Mesendoderm (in vitro differentiated cells): ENCODE results near the gene CCSER1.
"Not testable (repeated sequence)": the region's sequence is repeated elsewhere in the genome, so short reads cannot be mapped to it uniquely, and the experiment has no call there.

Experiments used
- DNase-seq: peaks from one replicate; pipeline ENCODE4 v3.0.0; 2013
- H2AK5ac ChIP-seq: 2 replicates; pipeline ENCODE4 v1.6.1; 2013; ENCODE audit warnings: low read length, inconsistent platforms
- H2BK120ac ChIP-seq: 2 replicates; pipeline ENCODE4 v1.6.1; 2013; ENCODE audit warnings: low read depth, mild to moderate bottlenecking, low read length, moderate library complexity, mixed read lengths
- H2BK15ac ChIP-seq: replicated peaks from 2 replicates; pipeline ENCODE4 v1.6.1; 2013; ENCODE audit warnings: low read depth, mild to moderate bottlenecking, moderate library complexity
- H2BK5ac ChIP-seq: 2 replicates; pipeline ENCODE4 v1.6.1; 2013; ENCODE audit warnings: low read length, inconsistent platforms
- H3K18ac ChIP-seq: 2 replicates; pipeline ENCODE4 v1.6.1; 2013; ENCODE audit warnings: mild to moderate bottlenecking, low read length, mixed read lengths
- H3K23ac ChIP-seq: one replicate; pipeline ENCODE4 v1.6.1; 2013; ENCODE audit warnings: low read length
- H3K27ac ChIP-seq: 2 replicates; pipeline ENCODE4 v1.5.1; 2013; ENCODE audit warnings: low read depth, mild to moderate bottlenecking, inconsistent platforms, low read length, moderate library complexity
- H3K27me3 ChIP-seq: 2 replicates; pipeline ENCODE4 v1.6.1; 2013; ENCODE audit warnings: low read length, control low read depth, mild to moderate bottlenecking, inconsistent platforms; ENCODE audit not compliant: insufficient read depth, poor library complexity
- H3K36me3 ChIP-seq: 2 replicates; pipeline ENCODE4 v1.6.1; 2013; ENCODE audit warnings: low read length, inconsistent platforms; ENCODE audit not compliant: control insufficient read depth, insufficient read depth
- H3K4ac ChIP-seq: one replicate; pipeline ENCODE4 v1.6.1; 2013; ENCODE audit warnings: low read depth, mild to moderate bottlenecking, low read length, moderate library complexity
- H3K4me1 ChIP-seq: 2 replicates; pipeline ENCODE4 v1.6.1; 2013; ENCODE audit warnings: low read depth, low read length, inconsistent platforms; ENCODE audit not compliant: control insufficient read depth
- H3K4me2 ChIP-seq: 2 replicates; pipeline ENCODE4 v1.6.1; 2013; ENCODE audit warnings: low read length
- H3K4me3 ChIP-seq: 2 replicates; pipeline ENCODE4 v1.5.1; 2013; ENCODE audit warnings: mild to moderate bottlenecking, low read length
- H3K56ac ChIP-seq: one replicate; pipeline ENCODE4 v1.6.1; 2013; ENCODE audit warnings: low read length
- H3K79me1 ChIP-seq: 2 replicates; pipeline ENCODE4 v1.6.1; 2013; ENCODE audit warnings: low read length, inconsistent platforms
- H3K79me2 ChIP-seq: 2 replicates; pipeline ENCODE4 v1.6.1; 2013; ENCODE audit warnings: mild to moderate bottlenecking, low read length; ENCODE audit not compliant: control insufficient read depth, insufficient read depth
- H3K9ac ChIP-seq: 2 replicates; pipeline ENCODE4 v1.6.1; 2013; ENCODE audit warnings: low read length, inconsistent platforms
- H4K5ac ChIP-seq: one replicate; pipeline ENCODE4 v1.6.1; 2013; ENCODE audit warnings: low read length
- H4K8ac ChIP-seq: one replicate; pipeline ENCODE4 v1.6.1; 2013; ENCODE audit warnings: low read depth, mild to moderate bottlenecking, control low read depth, low read length, moderate library complexity
- WGBS: extraction: QIAGEN DNeasy Blood & Tissue Kit; methylation state at CpG from one replicate; pipeline ENCODE4 v1.1.7; 2013; ENCODE audit warnings: low lambda C conversion rate, missing lambda C conversion rate; ENCODE audit not compliant: insufficient coverage; ENCODE audit errors: extremely low coverage; 5-methylcytosine and 5-hydroxymethylcytosine counted together

Gene CCSER1

GRCh38 chr4:91358016-91358415 is 1230.8 kb downstream of the CCSER1 start:
- H3K4me1 ChIP-seq, H3K79me2 ChIP-seq, H2BK120ac ChIP-seq, H3K4me3 ChIP-seq, H3K79me1 ChIP-seq, H3K23ac ChIP-seq, H2AK5ac ChIP-seq, H3K9ac ChIP-seq, DNase-seq, H3K27ac ChIP-seq, H3K27me3 ChIP-seq, H3K36me3 ChIP-seq, H3K18ac ChIP-seq, H2BK5ac ChIP-seq, H3K4ac ChIP-seq, H4K8ac ChIP-seq, H4K5ac ChIP-seq, H3K4me2 ChIP-seq, H3K56ac ChIP-seq, H2BK15ac ChIP-seq: not testable (repeated sequence)
- no CpG with 5 or more reads among the region's 3 CpGs for WGBS

GRCh38 chr4:91358621-91359020 is 1231.4 kb downstream of the CCSER1 start:
- H3K56ac ChIP-seq, H3K27me3 ChIP-seq, H3K9ac ChIP-seq, H3K23ac ChIP-seq, H3K18ac ChIP-seq, H4K5ac ChIP-seq, H4K8ac ChIP-seq, H3K4me1 ChIP-seq, H2BK5ac ChIP-seq, H2BK15ac ChIP-seq, H2AK5ac ChIP-seq, H3K79me1 ChIP-seq, H3K4me2 ChIP-seq, H3K36me3 ChIP-seq, H2BK120ac ChIP-seq, H3K4me3 ChIP-seq, DNase-seq, H3K79me2 ChIP-seq, H3K27ac ChIP-seq, H3K4ac ChIP-seq: not testable (repeated sequence)
- WGBS: no CpG with 5 or more reads among the region's 13 CpGs

GRCh38 chr4:91359041-91360031 is 1232.1 kb downstream of the CCSER1 start:
- Histone ChIP-seq H3K23ac (no peak overlapping the region), H3K4ac (no peak overlapping the region), H4K5ac (no peak overlapping the region), H2BK5ac (no peak overlapping the region), H3K36me3 (no peaks in the 10 kb centered on the region), H3K56ac (no peak overlapping the region), H3K27ac (no peak overlapping the region), H3K79me2 (no peaks in the 10 kb centered on the region), H2AK5ac (no peak overlapping the region), H3K4me2 (no peak overlapping the region), H3K4me1 (no peaks in the 10 kb centered on the region), H4K8ac (no peak overlapping the region), H2BK120ac (no peak overlapping the region), H2BK15ac (no peak overlapping the region), H3K18ac (no peak overlapping the region), H3K79me1 (no peaks in the 10 kb centered on the region), H3K9ac (no peak overlapping the region), H3K27me3 (no peaks in the 10 kb centered on the region), H3K4me3 (no peak overlapping the region)
- DNase-seq: no peak
- no CpG with 5 or more reads among the region's 8 CpGs for WGBS

- Histone ChIP-seq H2BK5ac (no peak overlapping the region), H3K27ac (no peak overlapping the region), H2BK15ac (no peak overlapping the region), H3K23ac (no peak overlapping the region), H4K8ac (no peak overlapping the region), H3K79me1 (no peaks in the 10 kb centered on the region), H3K27me3 (no peaks in the 10 kb centered on the region), H3K79me2 (no peaks in the 10 kb centered on the region), H3K18ac (no peak overlapping the region), H2AK5ac (no peak overlapping the region), H3K4me1 (no peaks in the 10 kb centered on the region), H3K56ac (no peak overlapping the region), H3K36me3 (no peaks in the 10 kb centered on the region), H4K5ac (no peak overlapping the region), H3K4ac (no peak overlapping the region), H3K4me2 (no peak overlapping the region), H2BK120ac (no peak overlapping the region), H3K4me3 (no peak overlapping the region), H3K9ac (no peak overlapping the region)
- no peak for DNase-seq
- WGBS: no CpG with 5 or more reads among the region's 1 CpG
These were observed 1234.9 kb downstream of the CCSER1 start for GRCh38 chr4:91362125-91362524.

- H4K8ac ChIP-seq: no peak overlapping the region
- no peak overlapping the region for H2BK15ac ChIP-seq
- H3K4me1 ChIP-seq: no peaks in the 10 kb centered on the region
- H3K4ac ChIP-seq: no peak overlapping the region
- H3K36me3 ChIP-seq: no peaks in the 10 kb centered on the region
- no peak overlapping the region for H3K23ac ChIP-seq
- no peak overlapping the region for H3K56ac ChIP-seq
- H3K18ac ChIP-seq: no peak overlapping the region
- H3K79me1 ChIP-seq: no peaks in the 10 kb centered on the region
- H2AK5ac ChIP-seq: no peak overlapping the region
- H3K27me3 ChIP-seq: no peaks in the 10 kb centered on the region
- H3K9ac ChIP-seq: no peak overlapping the region
- DNase-seq: no peak
- no peak overlapping the region for H2BK5ac ChIP-seq
- no peak overlapping the region for H3K27ac ChIP-seq
- no peak overlapping the region for H2BK120ac ChIP-seq
- no peak overlapping the region for H3K4me3 ChIP-seq
- H4K5ac ChIP-seq: no peak overlapping the region
- no peaks in the 10 kb centered on the region for H3K79me2 ChIP-seq
- H3K4me2 ChIP-seq: no peak overlapping the region
These were observed 1239.4 kb downstream of the CCSER1 start for GRCh38 chr4:91366554-91366953.

- no peak overlapping the region for H2AK5ac ChIP-seq
- no CpG with 5 or more reads among the region's 3 CpGs for WGBS
- H3K18ac ChIP-seq: no peak overlapping the region
- no peak overlapping the region for H3K9ac ChIP-seq
- H3K4me1 ChIP-seq: no peaks in the 10 kb centered on the region
- H4K5ac ChIP-seq: no peak overlapping the region
- no peaks in the 10 kb centered on the region for H3K79me1 ChIP-seq
- no peaks in the 10 kb centered on the region for H3K36me3 ChIP-seq
- H3K79me2 ChIP-seq: no peaks in the 10 kb centered on the region
- no peaks in the 10 kb centered on the region for H3K27me3 ChIP-seq
- H3K56ac ChIP-seq: no peak overlapping the region
- no peak overlapping the region for H3K27ac ChIP-seq
- no peak for DNase-seq
- H2BK5ac ChIP-seq: no peak overlapping the region
- H2BK120ac ChIP-seq: no peak overlapping the region
- H3K4me2 ChIP-seq: no peak overlapping the region
- H3K4ac ChIP-seq: no peak overlapping the region
- no peak overlapping the region for H4K8ac ChIP-seq
- H2BK15ac ChIP-seq: no peak overlapping the region
- no peak overlapping the region for H3K23ac ChIP-seq
- no peak overlapping the region for H3K4me3 ChIP-seq
These were observed 1241.9 kb downstream of the CCSER1 start for GRCh38 chr4:91369116-91369515.
